K562 treated with DMSO at 1 percent for 48 hours (cell line): ENCODE results near the gene POLG2. TPM values are rescaled to one million over a fixed set of nuclear protein-coding genes. Genes with fewer than 3 reads are reported as not detected.

Experiments
- total RNA-seq: library from RNA; unstranded; fragments of 300-600 nt; gene quantifications from 2 replicates; pipeline ENCODE4 v1.2.3, GENCODE V29; 2022; ENCODE audit warnings: low replicate concordance; ENCODE audit errors: extremely low read depth

The POLG2 gene
- total RNA-seq: not detected in 2 replicates

DNA sequence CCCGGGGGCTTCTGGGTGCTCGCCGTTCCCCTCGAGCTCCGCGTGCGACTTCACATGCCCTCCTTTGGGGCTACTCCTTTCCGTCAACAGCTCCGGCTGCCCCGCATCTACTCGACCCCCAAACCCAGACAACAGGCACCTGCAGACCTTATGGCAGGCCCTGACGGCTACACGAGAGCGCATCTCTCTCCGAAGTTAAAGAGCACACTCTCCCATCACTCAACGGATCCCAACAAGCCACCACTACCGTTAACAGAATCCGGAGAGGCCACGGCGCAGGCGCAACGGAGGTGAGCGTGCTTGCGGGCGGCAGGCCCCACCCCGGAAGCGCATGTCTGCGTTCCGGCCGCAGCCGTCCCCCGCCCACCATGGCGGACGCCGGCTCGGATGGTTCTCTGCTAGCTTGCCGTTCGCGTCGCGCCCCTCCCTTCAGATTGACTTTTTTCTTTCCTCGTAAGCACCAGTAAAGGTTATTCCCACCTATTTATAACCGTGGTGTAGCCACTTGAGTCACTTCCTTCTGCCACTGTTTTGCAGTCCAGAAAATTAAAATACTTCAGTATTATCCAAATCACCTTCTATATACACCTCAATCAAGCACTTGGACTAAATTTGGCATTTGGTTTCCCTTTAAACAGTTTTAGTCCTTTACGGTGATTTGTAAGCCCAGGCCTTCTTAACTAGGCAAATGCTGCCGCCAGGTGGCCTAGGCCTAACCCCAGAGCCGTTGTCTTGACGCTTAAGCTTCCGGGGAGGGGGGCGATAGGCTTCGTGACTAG is at the start of gene POLG2:
Gene POLG2, minus strand, starts transcription at position 269 of the 779 bp plus-strand sequence. Its CDS starts 86 bp downstream, at position 183.

DNA sequence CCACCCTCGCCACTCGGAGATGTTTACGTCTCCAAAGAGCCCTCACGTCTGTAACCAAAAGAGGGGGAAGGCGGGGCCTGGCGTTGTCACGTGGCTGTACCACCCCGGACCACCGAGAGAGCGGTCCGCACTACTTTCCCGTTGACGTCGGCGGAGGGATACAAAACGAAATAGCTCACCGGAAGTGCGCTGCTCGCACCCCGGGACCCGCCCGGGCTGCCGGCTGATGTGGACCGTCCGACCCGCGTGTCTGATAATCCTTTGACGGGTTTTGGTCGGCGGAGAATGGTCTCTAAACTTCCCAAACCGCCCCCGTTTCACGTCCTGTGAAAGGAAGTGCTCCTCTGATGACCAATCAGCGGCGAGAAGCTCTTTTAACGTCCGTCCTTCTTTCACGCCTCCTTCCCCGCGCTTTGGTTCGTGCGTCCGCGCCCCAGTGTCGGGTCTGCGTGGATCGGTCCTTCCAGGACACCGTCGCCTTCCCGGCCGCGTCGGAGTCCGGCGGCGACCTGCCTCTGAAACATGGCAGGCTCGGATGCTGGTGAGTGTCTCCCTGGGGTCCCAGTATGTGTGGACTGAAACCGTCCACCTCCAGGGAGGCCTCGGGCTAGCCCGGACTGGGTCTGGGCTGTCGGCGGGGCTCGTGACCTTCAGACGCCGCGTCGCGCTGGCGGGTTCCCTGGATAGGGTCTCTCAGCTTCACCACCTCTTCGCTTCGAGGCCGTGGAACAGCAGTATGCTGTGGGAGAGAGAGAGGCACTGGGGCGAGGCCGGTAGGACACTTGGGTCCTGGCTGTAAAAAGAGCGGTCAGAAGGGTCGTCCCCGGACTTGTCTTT is 9.9 kb upstream of the POLG2 start, which contains the start of gene CEP95:
Gene CEP95, plus strand, starts transcription at position 402 of the 837 bp plus-strand sequence. Its CDS starts 121 bp downstream, at position 523.

DNA sequence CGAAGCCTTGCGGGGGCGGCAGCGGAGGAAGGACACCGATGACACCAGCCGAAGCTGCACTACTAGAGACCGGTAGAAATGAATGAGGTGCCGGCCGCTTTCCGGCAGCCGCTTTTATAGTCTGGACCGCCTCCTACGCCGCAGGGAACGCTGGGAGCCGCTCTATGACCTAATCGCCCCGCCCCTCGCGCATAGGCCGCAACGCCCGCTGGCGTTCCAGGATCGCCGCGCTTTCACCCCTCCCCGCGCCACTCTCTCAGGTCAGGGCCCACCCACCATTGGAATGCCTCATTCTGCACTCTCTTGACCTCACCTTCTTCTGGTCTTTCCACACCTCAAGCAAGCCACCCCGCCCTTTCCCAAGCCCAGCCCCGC is 9.3 kb upstream of the POLG2 start, which contains the start of gene DDX5:
Gene DDX5, minus strand, starts transcription at position 89 of the 375 bp plus-strand sequence. CDS start 170 bp downstream, outside the sequence.

DNA sequence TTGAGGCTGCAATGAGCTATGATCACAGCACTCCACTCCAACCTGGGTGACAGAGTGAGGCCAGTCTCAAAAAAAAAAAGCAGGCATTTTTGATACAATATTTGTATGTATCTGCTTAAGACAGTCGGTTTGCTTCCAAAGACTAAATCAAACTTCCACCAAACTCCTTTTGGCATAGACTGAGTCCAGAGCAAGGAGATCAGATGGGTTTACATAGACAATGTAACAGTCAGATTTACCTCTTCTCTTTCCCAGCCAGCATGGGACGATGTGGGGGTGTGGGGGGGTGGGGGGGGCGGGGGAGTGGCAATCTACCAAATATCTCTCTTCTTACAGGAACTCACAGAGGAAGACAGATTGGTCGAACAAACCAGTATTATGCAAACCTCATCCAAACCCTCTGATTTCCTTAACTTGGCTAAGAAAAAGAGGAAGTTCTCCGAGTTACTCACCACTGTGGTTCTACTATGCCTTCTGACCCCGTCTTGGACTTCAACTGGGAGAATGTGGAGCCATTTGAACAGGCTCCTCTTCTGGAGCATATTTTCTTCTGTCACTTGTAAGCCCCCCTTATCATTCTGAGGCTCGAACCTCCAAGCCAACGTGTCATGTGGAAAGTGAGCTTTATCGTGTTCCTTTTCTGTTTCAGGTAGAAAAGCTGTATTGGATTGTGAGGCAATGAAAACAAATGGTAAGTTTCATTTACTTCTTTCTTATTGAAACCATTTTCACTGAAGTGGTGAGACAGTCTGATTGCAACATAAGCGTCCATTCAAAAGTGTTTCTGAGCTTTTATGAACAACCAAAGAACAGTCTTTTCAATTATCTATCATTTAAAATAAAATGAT is 48.0 kb downstream of the POLG2 start, which contains the start of gene MILR1:
Gene MILR1, plus strand, starts transcription at position 451 of the 848 bp plus-strand sequence. Its CDS starts 54 bp downstream, at position 505.

Other genes starting within 250 kb of the POLG2 start
- not detected in 2 replicates for gene TEX2, start 233.8 kb downstream of the POLG2 start, total RNA-seq
- gene PECAM1, start 106.2 kb downstream of the POLG2 start, total RNA-seq: not detected in 2 replicates
- not detected in 2 replicates for gene MILR1, start 47.9 kb downstream of the POLG2 start, total RNA-seq
- gene DDX5, start 9.2 kb upstream of the POLG2 start, total RNA-seq: not detected in 2 replicates
- not detected in 2 replicates for gene CEP95, start 9.9 kb upstream of the POLG2 start, total RNA-seq
- gene SMURF2, start 165.3 kb upstream of the POLG2 start, total RNA-seq: not detected in 2 replicates